ENCODE data around the gene DDX5.

DNA sequence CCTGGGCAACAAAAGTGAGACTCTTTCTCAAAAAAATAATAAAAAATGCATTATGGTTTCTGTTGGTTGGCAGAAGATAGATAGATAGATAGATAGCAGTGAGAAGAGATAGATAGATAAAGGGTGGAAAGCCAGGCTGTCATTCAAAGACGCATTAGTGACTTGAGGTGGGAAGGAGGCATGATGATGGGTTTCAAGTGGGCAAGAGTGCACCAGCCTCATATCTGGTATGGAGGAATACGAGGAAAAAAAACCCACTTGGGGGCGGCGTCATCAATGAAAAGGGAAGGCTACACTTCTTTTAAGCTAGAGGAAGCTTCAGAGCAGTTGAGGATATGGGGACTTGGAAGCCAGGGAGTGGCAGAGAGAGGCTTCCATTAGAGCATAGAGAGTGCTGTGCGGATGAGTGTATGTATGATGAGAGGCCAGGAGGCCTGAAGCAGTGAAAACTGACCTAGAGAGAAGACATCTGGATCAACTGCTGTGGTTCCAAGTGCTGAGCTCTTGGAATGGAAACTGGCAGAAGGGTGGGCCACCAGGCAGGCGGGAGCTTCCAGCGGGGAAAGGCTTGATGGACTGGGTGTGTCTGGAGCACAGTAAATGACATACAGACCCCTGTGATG, 32.5 kb upstream of the DDX5 start:
- TF ChIP-seq SIN3A (IDR thresholded peaks at IDR 0.05; ENCODE audit: borderline replicate concordance, insufficient read depth, low read length): no peak
- no peak for TF ChIP-seq TAF1 (IDR thresholded peaks at IDR 0.05; ENCODE audit: borderline replicate concordance, insufficient read depth, low read length)

All from PFSK-1 (cell line).